AG09319 (cell line): ENCODE measurements around the gene ZP2.

Experiments
- DNase-seq: peaks from one replicate; pipeline ENCODE4 v3.0.0-alpha.2; 2010; ENCODE audit warnings: low read depth; ENCODE audit errors: extremely low read depth
- CTCF ChIP-seq: IDR thresholded peaks from 2 replicates; pipeline ENCODE4 v1.5.1; 2011; ENCODE audit warnings: low read depth, mild to moderate bottlenecking, inconsistent platforms, low read length, moderate library complexity

The ZP2 gene

GRCh38 chr16:21242756-21243155 lies 31.4 kb upstream of the ZP2 start:
- DNase-seq, result no peak
- TF ChIP-seq CTCF, result no peak

GRCh38 chr16:21239646-21240045 lies 28.3 kb upstream of the ZP2 start:
- no peak for TF ChIP-seq CTCF
- no peak for DNase-seq

- DNase-seq, result no peak
- no peak for TF ChIP-seq CTCF
Observed at GRCh38 chr16:21236831-21237230, 25.5 kb upstream of the ZP2 start.

- no peak for TF ChIP-seq CTCF
- DNase-seq, result no peak
Observed at GRCh38 chr16:21235199-21235585, 23.8 kb upstream of the ZP2 start.

GRCh38 chr16:21233521-21234150 lies 22.3 kb upstream of the ZP2 start, which contains the start of gene ANKS4B:
Gene ANKS4B (plus strand): TSS chr16:21233699. CDS start chr16:21233738, 39 bp downstream.
- no peak for TF ChIP-seq CTCF
- no peak for DNase-seq

GRCh38 chr16:21233045-21233520 lies 21.7 kb upstream of the ZP2 start:
- no peak for TF ChIP-seq CTCF

GRCh38 chr16:21228361-21228872 lies 17.0 kb upstream of the ZP2 start:
- TF ChIP-seq CTCF, result no peak
- DNase-seq, result no peak

More at GRCh38 chr16:21233045-21233520, 21.7 kb upstream of the ZP2 start:
- no peak for DNase-seq
